ENCODE results near the gene GPHN.

DNA sequence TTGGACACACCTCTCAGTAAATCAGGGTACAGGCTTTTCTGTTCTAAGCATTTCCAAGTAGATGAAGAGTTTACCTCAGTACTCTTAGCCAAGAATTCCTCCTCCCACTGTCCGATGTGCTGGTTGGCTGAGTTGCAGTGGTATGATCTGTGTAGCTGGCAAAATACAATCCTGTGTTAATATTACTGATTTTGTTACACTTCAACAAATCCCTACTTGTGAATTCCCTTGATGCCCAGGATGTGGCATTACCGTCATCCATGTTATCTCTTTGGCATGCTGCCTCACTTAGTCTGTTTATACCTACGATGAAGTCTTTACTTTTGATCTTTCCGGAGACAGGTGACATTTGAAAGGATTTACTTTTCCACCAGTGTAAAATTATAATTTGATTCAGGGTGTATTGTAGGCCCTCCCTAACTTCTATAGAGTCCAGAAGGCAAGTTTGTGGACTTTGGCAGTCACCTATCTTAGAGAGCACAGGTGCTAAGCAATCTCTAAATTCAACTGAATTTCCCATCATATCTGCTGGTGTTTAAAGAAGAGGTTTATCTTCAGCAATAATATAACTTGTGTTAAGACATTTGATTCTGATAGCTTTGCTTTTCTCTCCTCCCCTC, 11.6 kb upstream of the GPHN start:
- TF ChIP-seq TAF1 (IDR thresholded peaks at IDR 0.05; ENCODE audit: borderline replicate concordance, low read depth, low read length) (no peak), POLR2AphosphoS5 (IDR thresholded peaks at IDR 0.05; ENCODE audit: low read depth, low read length) (no peak)
